GM21367 (cell line): ENCODE data around the gene OTOR.

ENCODE experiments used
- ATAC-seq: cut with Tn5 transposase; IDR thresholded peaks from one replicate; pipeline ENCODE4 v1.9.1; 2021; ENCODE audit not compliant: unreplicated experiment

OTOR gene

DNA sequence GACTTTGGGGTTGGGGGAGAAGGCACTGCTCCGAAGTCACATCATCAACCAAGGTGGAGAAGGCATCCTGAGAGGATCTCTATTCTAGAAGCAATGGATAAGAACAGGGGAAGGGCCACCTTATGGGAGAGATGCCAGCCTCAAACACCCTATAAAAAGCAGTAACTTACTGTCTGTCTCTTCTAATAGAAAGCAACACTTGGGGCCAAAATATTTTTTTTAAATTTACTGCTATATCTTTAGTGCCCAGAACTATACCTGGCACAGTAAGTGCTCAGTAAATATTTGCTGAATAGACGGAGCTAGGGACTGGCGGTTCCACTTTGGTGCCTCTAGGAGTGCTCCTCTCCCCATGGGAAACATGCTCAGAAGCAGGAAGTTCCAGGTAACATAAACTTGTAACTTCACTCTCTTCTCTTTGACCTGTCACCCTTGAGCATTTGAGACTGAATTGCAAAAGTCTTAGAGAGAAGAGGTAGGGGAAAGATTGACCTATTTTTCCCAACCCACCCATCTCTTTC lies 807 bp upstream of the OTOR start:
- ATAC-seq: no peak

GRCh38 chr20:16749573-16749972 lies 1.4 kb downstream of the OTOR start:
- no peak for ATAC-seq

DNA sequence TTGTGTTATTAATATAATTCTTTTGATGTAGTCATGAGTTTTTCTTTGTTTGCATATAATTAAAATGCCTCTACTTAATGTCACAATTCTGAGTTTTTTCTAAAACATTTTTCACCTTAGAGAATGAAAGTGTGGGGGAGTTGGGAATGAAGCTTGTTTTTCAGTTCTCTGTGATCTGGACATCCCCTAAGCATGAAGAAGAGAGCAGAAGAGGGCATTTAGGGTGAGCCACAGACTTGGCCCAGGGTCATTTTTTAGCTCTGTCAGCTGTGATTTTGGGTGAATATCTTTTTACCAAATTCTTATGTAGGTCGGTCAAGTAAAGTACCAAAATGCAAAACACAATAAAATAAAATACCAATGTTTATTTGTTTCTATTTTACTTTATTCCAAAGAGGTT lies 3.9 kb downstream of the OTOR start:
- ATAC-seq: no peak

GRCh38 chr20:16752901-16753300 lies 4.7 kb downstream of the OTOR start:
- no peak for ATAC-seq

GRCh38 chr20:16758454-16759180 lies 10.5 kb downstream of the OTOR start:
- no peak for ATAC-seq

DNA sequence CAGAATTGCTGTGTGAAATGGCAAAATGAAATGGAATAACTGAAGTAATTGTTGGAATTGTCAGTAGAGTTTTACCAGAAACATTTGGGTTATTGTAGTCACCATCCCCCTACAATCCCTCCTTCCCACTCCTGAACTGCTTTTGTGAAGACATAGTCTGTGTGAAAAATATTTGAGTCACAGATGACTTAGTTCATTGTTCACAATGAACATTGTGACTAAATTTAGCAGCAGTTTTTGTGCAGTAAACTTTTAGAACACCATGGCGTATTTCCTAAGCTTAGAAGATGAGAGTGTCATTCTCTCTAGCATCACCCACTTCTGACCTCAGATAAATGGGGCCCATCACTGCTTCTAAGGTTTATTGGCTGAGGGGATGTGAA lies 11.0 kb downstream of the OTOR start:
- no peak for ATAC-seq

DNA sequence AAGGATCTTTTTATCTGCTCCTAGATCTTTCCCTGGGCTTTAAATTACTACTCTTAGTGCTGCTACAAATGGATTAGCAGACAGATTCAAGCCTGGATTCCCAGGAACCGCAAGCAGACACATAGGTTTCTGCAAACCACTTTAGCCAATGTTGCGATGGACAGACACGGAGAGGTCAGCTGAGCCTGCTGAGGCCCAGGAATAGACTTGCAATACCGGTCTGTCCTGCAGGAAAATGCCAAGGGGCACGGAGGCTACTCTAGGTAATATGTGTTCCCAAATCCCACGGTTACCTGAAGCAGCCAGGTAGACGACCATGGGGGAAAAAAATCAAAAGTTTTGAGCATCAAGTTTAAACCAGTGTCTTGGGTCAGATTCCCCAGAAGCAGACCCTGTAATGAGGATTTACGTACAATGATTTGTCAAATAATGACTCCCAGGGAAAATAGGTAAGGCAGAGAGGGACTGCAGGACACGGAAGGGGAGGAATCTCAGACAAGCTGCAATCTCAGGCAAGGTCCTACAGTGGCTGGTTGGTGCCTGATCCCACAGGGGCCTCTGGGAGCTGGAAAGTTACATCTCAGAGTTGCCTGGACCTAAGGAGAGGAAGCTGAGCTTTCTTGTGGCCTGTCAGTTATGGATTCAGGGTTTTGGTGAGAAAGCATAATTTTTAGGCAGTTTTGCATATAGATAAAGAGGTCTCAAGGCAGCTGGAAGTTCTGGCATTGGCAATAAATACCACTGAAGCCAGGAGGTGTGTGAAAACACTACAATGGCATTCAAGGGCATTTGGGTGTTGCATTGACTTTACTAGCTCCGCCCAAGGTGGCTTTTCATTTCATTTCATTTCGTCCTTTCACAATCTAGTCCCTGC lies 12.5 kb downstream of the OTOR start:
- ATAC-seq: no peak

- ATAC-seq: peak; percentile 69
Measured at GRCh38 chr20:16761305-16761829, 13.2 kb downstream of the OTOR start.

DNA sequence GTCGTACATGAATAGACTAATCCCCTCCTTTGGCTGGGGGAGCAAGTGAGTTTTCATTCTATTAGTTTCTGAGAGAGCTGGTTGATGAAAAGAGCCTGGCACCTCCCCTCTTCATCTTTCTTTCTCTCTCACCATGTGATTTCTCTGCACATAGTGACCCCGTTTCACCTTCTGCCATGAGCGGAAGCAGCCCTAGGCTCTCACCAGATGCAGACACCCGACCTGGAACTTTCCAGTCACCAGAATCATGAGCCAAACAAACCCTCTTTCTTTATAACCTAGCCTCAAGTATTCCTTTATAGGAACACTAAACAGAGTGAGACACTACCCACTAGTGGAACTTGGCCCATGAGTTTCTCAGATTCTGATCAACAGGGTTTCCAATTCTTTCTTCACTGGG lies 16.4 kb downstream of the OTOR start:
- ATAC-seq: no peak

GRCh38 chr20:16771213-16771612 lies 23.1 kb downstream of the OTOR start:
- no peak for ATAC-seq

DNA sequence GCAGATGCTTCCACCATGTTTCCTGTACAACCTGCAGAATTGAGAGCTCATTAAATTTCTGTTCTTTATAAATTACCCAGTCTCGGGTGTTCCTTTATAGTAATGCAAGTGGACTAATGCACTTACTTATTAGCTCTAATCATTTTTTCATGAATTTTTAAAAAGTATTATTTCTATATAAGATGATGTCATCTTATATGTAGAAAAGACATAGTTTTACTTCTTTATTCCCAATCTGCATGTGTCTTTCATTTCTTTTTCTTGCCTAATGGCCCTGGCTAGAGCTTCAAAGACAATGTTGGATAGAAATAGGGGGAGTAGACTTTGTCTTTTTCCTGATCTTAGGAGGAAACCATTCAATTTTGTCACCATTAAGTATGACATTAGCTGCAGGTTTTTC lies 27.8 kb downstream of the OTOR start:
- no peak for ATAC-seq

DNA sequence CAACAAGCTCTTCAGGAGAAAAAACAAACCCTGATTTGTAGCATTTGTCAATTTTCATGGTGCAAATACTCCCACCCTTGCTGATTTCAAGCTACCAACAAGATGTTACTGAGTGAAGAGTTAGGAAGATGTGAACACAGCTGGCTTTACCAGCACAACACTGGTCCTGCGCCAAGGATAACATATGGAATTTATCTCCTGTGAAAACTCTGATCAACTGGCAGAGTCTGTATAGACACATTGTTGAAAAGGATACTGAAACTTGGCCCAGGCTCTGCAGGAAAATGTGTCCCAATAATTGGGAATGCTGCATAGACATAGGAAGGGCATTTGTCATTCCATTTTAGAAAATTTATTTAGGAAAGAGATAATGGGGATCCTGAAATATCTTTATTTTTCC lies 29.0 kb downstream of the OTOR start:
- no peak for ATAC-seq

DNA sequence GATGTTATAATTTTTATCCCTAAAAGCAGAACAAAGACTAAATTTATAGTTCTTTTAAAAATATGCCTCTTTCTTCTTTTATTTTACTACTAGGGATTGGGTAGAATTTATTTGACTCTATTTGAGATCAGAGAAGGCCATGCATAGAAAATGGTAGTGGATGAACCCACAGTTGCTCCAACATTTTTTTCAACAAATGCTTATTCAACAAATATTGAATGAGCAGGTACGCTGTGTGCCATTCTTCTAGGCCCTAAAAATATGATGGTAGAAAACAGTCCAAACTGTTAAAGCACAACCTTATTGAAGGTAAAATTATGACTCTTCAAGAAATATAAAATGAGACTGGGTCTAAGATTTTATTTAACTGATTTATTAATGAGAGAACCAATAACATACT lies 30.0 kb downstream of the OTOR start:
- no peak for ATAC-seq

GRCh38 chr20:16781496-16781895 lies 33.3 kb downstream of the OTOR start:
- ATAC-seq: no peak

GRCh38 chr20:16785226-16785625 lies 37.1 kb downstream of the OTOR start:
- no peak for ATAC-seq
